NCI-H146 (cell line): ENCODE results near the gene NRROS.

Experiments
- DNase-seq: peaks from one replicate; lab custom pipeline; 2025; lab: John Stamatoyannopoulos, UW

The NRROS gene

DNA sequence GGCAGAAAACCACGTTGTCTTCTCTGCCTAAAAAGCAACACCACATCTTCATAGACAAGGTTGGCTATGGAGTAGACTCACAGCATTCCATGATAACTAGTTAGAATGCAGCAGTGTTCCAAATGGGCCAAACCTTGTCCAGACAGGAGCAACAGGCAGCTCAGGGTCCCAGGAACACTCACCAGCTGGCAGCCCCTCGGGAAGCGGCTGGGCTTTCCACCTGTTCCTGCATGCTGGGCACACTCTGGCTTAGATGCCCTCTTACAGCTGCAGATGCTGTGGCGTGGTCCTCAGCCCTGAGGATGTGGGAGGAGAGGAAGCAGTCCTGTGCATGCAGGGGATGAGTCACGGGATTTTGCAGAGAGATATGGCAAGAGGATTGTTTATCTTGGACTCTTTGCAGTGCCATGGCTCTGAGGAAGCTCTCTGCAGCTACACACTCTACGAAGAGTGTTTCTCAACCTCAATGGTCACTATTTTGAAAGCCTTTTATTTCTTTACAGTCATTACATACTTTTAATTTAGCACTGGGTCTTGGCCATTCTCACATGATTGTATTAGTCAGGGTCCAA, 11.3 kb downstream of the NRROS start:
- peak; percentile 18 for DNase-seq

DNA sequence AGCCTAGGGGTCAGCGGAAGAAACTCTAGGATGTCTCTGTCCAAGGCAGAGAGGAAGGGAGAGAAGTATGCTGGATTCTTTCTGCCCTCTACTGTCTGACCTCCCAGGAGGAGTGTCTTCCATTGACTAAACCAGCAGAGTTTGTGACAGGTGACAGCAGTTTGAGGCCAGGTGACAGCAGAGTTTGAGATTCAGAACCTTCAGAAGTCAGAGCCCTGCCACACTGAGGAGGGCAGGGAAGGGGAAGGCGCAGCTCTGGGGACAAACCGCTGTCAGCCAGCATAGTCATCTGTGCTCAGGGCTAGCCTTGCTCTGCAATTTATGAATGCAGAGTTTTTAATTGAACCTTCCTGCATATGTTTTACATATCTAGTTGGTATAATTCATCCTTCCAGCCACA, 12.3 kb downstream of the NRROS start:
- DNase-seq: no peak

DNA sequence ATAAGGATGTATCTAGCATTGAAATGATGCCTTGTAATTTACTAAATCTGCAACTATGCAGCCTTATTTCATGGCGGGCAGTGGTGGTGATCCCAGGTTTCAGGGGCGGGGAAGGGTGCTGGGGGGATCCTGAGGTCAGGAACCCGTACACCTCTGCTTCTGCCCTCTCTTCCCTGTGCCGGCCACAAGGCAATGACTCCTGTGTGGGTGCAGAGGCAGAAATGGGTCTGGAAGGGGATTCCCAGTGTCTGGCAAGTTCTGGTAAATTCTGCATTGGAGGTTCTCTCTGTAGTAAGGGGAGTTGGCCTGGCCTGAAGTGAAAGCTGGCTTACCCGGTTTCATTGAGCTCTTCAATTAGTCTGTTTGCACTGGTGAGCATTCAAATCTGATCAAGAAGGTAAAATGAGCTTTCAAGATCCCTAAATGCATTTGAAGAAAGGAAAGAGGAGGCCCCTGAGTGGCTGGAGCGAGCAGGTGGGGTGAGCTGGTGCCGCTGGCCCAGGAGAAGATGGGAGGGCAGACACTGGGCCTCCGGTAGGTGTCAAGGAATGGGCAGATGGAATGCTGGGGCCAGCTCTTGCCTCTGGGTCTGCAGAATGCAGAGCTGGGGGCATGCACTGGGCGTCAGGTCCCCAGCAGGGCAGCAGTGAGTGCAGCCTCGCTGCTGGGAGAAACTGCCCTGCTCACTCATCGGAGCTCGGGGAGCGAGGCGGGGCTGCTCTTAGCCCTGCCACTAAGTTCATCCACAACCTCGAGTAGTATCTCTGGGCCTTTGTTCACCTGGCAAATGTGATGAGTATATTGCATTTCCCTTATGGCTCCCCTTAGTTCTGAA, 13.7 kb downstream of the NRROS start:
- no peak for DNase-seq

DNA sequence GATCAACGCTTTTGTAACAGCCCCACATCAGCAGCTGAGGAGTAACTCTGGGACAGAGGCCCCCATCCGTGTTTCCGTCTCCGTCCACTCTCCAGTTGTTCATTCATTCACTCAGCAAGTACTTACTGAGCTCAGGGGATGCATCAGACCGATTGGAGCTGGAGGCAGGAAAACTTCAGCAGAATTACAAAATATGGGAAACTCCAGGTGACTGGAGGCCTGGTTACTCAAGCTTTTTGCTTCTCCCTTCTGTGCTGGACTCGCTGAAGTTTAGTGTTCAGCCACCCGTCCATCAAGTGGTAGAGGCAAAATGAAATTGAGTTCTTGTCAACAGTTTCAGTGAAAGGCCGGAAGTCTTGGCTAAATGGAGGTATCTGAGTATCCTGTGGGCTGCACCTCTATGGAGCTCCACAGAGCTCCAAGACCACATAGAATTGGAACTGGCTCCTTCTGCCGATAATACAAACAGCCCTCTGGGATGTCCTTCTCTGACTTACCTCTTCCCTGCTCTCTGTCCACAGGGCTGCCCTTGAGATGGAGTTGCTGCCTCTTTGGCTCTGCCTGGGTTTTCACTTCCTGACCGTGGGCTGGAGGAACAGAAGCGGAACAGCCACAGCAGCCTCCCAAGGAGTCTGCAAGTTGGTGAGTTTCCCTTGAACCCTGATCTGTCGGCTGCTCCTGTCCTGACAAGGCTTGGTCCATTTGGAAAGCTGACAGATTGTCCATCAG, 14.7 kb downstream of the NRROS start:
- no peak for DNase-seq

DNA sequence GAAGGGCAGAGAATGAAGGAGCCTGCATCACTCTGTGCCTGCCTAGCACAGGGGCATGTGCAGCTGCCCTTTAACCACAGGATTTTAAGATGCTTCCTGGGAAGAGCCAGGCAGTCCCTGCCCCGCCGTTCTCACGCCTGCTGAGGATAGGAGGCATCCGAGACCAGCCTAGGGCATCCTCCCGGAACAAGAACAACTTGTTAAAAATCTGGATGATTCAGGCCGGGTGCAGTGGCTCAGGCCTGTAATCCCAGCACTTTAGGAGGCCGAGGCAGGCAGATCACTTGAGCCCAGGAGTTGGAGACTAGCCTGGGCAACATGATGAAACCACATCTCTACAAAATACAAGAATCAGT, 15.2 kb downstream of the NRROS start:
- no peak for DNase-seq

DNA sequence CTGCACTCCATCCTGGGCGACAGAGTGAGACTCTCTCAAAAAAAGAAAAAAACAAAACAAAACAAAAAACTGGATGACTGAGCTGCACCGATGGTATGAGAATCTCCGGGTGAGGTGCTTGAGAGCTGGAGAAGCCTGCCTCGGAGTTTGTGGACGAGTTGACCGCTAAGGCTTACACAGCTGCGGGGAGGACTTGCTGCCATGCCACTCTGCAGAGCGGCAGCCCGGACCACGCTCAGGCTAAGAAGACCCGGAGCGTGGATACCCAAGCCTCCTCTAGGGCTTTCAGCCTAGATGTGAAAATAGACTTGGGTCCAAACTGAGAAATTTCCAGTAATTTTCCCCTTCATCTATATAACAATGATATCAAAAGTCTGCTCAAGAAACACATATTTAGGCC, 16.0 kb downstream of the NRROS start:
- DNase-seq: no peak

DNA sequence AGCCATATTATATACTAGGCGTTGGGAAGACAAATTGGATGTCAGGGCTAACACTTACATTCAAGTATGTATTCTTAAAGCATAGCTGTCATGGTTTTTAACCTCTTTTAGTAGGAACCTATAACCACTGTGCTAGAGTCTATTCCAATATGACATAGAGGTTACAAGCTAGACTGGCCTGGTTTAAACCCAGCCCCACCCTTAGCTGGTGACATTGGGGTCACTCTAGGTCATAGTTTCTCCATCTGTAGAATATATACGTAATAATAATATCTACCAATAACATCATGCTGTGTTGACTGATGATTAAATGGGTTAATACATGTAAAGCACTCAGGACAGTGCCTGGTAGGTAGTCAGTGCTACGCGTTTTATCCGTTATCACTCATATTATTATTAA, 16.7 kb downstream of the NRROS start:
- no peak for DNase-seq

DNA sequence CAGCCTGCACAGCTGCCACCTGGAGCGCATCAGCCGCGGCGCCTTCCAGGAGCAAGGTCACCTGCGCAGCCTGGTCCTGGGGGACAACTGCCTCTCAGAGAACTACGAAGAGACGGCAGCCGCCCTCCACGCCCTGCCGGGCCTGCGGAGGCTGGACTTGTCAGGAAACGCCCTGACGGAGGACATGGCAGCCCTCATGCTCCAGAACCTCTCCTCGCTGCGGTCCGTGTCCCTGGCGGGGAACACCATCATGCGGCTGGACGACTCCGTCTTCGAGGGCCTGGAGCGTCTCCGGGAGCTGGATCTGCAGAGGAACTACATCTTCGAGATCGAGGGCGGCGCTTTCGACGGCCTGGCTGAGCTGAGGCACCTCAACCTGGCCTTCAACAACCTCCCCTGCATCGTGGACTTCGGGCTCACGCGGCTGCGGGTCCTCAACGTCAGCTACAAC, 20.4 kb downstream of the NRROS start:
- no peak for DNase-seq

DNA sequence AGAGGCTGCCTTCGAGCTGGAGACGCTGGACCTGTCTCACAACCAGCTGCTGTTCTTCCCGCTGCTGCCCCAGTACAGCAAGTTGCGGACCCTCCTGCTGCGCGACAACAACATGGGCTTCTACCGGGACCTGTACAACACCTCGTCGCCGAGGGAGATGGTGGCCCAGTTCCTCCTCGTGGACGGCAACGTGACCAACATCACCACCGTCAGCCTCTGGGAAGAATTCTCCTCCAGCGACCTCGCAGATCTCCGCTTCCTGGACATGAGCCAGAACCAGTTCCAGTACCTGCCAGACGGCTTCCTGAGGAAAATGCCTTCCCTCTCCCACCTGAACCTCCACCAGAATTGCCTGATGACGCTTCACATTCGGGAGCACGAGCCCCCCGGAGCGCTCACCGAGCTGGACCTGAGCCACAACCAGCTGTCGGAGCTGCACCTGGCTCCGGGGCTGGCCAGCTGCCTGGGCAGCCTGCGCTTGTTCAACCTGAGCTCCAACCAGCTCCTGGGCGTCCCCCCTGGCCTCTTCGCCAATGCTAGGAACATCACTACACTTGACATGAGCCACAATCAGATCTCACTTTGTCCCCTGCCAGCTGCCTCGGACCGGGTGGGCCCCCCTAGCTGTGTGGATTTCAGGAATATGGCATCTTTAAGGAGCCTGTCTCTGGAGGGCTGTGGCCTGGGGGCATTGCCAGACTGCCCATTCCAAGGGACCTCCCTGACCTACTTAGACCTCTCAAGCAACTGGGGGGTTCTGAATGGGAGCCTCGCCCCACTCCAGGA, 21.1 kb downstream of the NRROS start:
- DNase-seq: peak; percentile 41

DNA sequence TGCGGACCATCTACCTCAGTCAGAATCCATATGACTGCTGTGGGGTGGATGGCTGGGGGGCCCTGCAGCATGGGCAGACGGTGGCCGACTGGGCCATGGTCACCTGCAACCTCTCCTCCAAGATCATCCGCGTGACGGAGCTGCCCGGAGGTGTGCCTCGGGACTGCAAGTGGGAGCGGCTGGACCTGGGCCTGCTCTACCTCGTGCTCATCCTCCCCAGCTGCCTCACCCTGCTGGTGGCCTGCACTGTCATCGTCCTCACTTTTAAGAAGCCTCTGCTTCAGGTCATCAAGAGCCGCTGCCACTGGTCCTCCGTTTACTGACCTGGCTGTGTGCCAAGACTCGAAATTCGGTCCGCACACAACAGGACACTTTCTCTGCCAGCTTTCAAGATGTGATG, 21.9 kb downstream of the NRROS start:
- peak; percentile 42 for DNase-seq

DNA sequence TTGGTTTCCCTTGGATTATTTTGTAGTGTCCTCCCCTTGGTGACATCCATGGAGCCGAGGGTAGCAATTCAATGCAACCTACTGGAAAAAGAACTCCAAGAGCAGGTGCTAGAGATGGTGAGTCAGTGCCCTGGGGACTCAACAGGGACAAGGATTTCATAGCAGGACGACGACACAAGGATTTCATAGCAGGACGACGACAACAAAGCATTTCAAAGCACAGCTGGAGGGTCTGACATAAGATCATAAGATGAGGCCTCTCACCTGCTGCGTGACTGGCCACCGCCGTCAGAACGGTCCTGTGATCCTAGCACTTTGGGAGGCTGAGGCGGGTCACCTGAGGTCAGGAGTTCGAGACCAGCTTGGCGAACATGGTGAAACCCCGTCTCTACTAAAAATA, 22.5 kb downstream of the NRROS start:
- DNase-seq: peak; percentile 86

DNA sequence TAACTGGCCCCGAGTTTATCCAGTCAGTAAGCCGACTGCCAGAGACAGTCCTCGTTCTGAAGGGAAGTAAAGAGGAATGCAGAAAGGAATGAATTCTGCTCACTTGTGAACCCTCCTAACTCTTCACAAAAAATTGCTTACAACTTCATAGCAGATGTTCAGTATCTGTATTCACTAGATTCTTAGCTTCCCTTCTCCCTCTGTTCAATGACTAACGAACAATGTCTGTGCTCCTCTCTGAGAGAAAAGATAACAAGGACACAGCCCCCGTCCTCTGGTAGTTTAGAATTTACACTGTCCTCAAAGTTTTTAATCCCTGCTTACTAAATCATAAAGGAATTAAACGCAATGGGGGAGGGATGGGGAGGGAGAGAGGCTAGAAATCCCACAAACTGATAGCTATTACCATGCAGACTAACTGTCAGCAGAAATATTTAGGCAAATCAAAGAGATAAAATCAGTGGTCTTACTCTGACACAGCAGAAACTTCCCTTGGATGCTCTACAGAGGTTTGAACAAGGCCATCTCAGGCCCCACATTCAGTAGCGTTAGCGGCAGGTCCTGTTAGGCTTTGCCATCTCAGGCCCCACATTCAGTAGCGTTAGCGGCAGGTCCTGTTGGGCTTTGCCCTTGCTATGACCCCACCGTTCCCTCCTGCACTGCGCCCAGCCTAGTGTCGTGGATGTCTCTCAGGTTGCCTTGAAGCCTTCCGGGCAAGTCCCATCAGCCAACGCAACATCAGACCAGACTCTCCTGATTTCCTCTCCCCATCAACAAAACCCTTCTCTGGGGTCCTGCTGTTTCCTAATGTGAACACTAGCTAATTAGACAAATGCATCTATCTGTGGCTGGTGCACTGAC, 23.4 kb downstream of the NRROS start:
- no peak for DNase-seq

DNA sequence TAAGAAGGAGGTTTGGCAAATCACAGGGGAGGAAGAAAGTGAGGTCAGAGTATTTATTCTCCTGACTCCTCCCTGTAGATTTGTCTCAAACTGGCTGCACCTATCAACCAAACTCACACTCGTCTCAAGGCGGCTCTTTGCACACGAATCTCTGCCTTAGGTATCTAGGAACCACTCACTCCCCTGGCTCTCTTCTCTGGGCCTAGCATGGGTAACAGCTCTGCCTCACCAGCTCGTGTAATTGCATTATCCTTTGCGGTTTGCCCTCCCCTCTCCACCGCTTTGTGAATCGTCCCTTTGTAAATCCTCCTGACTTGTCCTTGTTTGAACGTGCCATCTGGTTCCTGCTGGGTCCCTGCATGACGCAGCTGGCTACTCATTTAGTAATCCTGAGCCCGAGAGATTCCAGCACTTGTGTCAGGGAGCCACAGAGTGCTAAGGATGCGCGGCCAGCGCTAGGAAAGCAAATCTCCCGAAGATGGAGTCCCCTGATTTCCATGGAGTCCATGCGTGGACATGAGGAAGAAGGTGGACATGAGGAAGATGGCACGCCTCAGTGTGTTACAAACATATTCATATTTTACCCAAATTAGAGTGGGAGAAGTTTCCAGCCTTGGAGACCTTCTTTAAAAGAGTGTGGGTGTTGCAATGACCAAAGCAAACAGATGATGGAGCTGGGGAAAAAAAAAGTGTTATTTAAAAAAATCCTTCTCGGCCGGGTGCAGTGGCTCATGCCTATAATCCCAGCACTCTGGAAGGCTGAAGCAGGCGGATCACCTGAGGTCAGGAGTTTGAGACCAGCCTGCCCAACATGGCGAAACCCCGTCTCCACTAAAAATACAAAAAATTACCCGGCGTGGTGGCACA, 26.7 kb downstream of the NRROS start:
- peak; percentile 96 for DNase-seq

DNA sequence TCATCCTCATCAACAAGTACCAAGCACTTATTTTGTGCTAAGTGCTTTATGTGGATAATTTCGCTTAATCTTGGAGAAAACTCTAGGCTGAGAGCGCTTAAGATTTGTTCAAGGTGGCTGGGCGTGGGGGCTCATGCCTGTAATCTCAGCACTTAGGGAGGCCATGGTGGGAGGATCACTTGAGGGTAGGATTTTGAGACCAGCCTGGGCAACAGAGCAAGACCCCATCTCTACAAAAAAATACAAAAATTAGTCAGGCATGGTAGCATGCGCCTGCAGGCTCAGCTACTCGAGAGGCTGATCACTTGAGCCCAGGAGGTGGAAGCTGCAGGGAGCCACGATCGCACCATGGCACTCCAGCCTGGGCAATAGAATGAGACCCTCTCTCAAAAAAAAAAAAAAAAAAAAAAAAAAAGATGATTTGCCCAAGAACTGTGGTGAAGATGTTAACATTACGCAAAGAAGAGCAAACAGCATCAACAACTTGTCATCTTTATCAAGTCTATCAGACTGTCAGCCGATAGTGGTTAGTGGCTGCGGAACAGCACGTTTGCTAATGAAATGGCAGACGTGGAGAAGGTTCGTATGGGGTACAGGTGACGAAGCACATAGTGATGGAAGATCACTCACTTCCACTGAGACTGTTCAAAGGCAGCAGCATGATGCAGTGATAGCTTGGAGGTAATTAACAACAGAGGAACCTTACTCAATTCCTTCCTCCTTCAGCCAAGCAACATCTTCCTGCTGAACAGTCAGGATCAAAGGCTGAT, 27.7 kb downstream of the NRROS start:
- no peak for DNase-seq

DNA sequence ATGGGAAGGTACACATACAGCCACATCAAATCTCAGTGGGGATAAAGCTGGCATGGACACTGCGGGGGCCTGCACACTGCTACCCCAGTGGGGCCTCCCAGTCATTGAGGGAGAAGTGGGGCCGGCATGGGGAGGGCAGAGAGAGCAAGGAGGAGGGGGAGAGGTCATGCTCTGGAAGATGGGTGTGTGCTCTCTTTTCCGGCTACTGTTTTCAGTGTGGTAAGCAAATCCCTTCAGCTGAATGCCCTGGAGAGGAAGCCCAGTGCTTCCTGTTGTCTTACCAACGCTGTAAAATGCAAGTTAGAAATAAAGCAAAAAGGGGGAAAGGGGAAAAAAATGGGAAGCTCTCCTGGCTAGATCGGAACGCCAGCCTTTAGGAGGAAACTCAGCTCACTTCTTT, 30.8 kb downstream of the NRROS start:
- no peak for DNase-seq

DNA sequence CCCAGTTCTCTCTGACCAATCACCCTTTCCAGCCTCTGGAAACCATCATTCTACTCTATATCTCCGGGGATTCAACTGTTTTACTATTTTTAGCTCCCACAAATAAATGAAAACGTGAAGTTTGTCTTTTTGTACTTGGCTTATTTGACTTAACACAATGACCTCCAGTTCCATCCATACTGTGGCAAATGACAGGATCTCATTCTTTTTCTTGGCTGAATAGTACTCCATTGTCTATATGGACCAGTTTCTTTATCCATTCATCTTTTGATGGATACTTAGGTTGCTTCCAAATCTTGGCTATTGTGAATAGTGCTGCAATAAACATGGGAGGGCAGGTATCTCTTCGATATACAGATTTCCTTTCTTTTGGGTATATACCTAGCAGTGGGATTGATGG, 34.1 kb downstream of the NRROS start:
- no peak for DNase-seq

DNA sequence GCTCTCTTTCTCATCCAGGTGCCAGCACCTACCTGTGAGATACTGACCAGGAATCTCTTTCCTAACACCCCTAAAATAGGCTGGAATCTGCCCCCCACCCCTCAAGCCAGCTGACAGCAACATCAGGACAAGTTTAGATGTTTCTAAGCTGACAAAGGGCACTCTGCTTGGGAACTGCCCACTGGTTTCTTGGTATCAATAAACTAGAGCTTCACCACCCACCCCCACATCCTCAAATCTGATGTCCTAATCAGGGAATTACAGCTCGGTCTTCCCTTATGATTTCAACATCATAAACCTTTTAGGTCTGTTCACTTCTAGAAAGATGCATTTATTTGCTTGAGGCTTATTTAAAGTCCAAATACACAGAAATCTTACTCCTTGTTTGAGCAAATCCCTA, 37.9 kb downstream of the NRROS start:
- no peak for DNase-seq

DNA sequence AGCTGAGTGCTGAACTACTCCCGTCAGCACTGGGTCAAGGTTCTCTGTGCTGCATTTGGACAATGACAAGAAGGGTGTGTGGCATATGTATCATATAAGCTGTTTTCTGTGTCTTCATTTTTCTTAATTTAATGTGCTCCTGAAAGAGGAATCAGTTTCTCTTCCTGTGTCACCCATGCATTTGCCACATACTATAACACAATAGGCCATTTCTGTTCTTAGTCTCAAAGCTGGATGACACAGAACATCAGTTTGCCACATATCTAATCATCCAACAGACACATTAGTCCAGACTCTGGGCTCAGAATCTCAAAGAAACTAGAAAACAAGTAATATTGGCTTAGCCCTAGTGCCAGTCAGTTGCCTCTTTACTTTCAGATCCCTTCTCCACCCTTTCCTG, 38.4 kb downstream of the NRROS start:
- DNase-seq: no peak

DNA sequence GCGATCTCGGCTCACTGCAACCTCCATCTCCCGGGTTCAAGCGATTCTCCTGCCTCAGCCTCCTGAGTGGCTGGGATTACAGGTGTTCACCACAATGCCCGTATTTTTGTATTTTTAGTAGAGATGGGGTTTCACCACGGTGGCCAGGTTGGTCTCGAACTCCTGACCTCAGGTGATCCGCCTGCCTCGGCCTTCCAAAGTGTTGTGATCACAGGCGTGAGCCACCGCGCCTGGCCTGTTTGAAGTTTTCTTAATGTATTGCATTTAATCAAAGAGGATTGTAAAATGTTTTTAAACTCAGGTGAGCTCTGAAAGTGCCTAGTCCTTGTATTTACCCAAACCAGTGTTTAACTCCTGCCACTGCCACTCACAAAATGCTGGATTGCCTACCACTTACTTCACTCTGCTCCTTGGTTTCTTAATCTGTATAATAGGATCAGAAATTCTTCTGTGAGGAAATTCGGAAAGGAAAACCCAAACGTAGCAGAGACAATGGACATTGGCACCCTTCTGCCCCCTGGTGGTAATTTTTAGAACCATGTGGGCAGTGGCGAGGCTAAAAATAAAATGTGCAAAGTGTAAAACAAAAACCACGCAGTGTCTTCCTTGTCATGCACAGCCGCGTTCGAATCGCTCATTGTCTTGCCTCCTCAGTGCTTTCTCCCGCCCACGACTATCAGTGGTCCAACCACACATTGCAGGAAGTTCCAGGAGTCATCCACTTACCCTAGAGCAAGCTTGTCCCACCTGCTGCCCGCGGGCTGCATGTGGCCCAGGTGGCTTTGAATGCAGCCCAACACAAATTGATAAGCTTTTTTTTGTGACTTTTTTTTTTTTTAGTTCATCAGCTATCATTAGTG, 45.3 kb downstream of the NRROS start:
- DNase-seq: peak; percentile 78
